GM18519 (cell line): ENCODE data around the gene L3MBTL1.
"Not testable (repeated sequence)": the region's sequence is repeated elsewhere in the genome, so short reads cannot be mapped to it uniquely, and the experiment has no call there.

Source experiments
- ATAC-seq: cut with Tn5 transposase; IDR thresholded peaks from one replicate; pipeline ENCODE4 v1.9.1; 2021; ENCODE audit warnings: mild to moderate bottlenecking, moderate library complexity; ENCODE audit not compliant: unreplicated experiment, low FRiP score

The L3MBTL1 gene

GRCh38 chr20:43502021-43502420 lies 5.5 kb upstream of the L3MBTL1 start:
- ATAC-seq, result not testable (repeated sequence)

GRCh38 chr20:43506238-43506637 lies 1.3 kb upstream of the L3MBTL1 start:
- no peak for ATAC-seq

GRCh38 chr20:43508106-43508505 lies 609 bp downstream of the L3MBTL1 start:
- ATAC-seq, result no peak

GRCh38 chr20:43508604-43509040 lies 1.1 kb downstream of the L3MBTL1 start:
- no peak for ATAC-seq

GRCh38 chr20:43511879-43512278 lies 4.4 kb downstream of the L3MBTL1 start:
- no peak for ATAC-seq

- ATAC-seq, result no peak
These were observed 6.0 kb downstream of the L3MBTL1 start for GRCh38 chr20:43513372-43513930.

- peak; percentile 84 for ATAC-seq
These were observed 6.6 kb downstream of the L3MBTL1 start for GRCh38 chr20:43513931-43514647.

- no peak for ATAC-seq
These were observed 7.1 kb downstream of the L3MBTL1 start for GRCh38 chr20:43514648-43514999.

- ATAC-seq, result no peak
These were observed 8.1 kb downstream of the L3MBTL1 start for GRCh38 chr20:43515628-43516027.

- no peak for ATAC-seq
These were observed 8.8 kb downstream of the L3MBTL1 start for GRCh38 chr20:43516251-43516824.

GRCh38 chr20:43520074-43520630 lies 12.7 kb downstream of the L3MBTL1 start:
- ATAC-seq, result no peak

- no peak for ATAC-seq
These were observed 17.5 kb downstream of the L3MBTL1 start for GRCh38 chr20:43525021-43525420.

GRCh38 chr20:43528258-43528875 lies 20.9 kb downstream of the L3MBTL1 start:
- no peak for ATAC-seq

- no peak for ATAC-seq
These were observed 21.6 kb downstream of the L3MBTL1 start for GRCh38 chr20:43529051-43529450.

- ATAC-seq, result no peak
These were observed 22.1 kb downstream of the L3MBTL1 start for GRCh38 chr20:43529457-43530153.

GRCh38 chr20:43530321-43531090 lies 23.0 kb downstream of the L3MBTL1 start:
- no peak for ATAC-seq

GRCh38 chr20:43531091-43531443 lies 23.6 kb downstream of the L3MBTL1 start:
- no peak for ATAC-seq

GRCh38 chr20:43532416-43533055 lies 25.0 kb downstream of the L3MBTL1 start:
- ATAC-seq, result no peak

GRCh38 chr20:43533060-43533459 lies 25.6 kb downstream of the L3MBTL1 start:
- ATAC-seq, result no peak

GRCh38 chr20:43534016-43534415 lies 26.5 kb downstream of the L3MBTL1 start:
- no peak for ATAC-seq
